SW480 (cell line): ENCODE measurements around the gene CRTC3.
"Not testable (repeated sequence)": the region's sequence is repeated elsewhere in the genome, so short reads cannot be mapped to it uniquely, and the experiment has no call there.

Experiments
- DNase-seq: peaks from one replicate; pipeline ENCODE4 v3.0.0-alpha.2; 2016; ENCODE audit warnings: low spot score

CRTC3 gene

GRCh38 chr15:90677807-90678790 lies 148.4 kb downstream of the CRTC3 start:
- no peak for DNase-seq

GRCh38 chr15:90679959-90680358 lies 150.2 kb downstream of the CRTC3 start:
- no peak for DNase-seq

GRCh38 chr15:90680371-90680935 lies 150.7 kb downstream of the CRTC3 start:
- DNase-seq = no peak

- DNase-seq = no peak
Observed at GRCh38 chr15:90681056-90681455, 151.3 kb downstream of the CRTC3 start.

- no peak for DNase-seq
Observed at GRCh38 chr15:90681480-90681879, 151.8 kb downstream of the CRTC3 start.

GRCh38 chr15:90683371-90683770 lies 153.6 kb downstream of the CRTC3 start:
- no peak for DNase-seq

- DNase-seq = no peak
Observed at GRCh38 chr15:90683876-90684275, 154.2 kb downstream of the CRTC3 start.

GRCh38 chr15:90684281-90684680 lies 154.6 kb downstream of the CRTC3 start:
- DNase-seq = no peak

- no peak for DNase-seq
Observed at GRCh38 chr15:90685591-90686434, 156.1 kb downstream of the CRTC3 start.

GRCh38 chr15:90686435-90687218 lies 156.9 kb downstream of the CRTC3 start:
- DNase-seq = no peak

- not testable (repeated sequence) for DNase-seq
Observed at GRCh38 chr15:90689326-90689961, 159.7 kb downstream of the CRTC3 start.

- DNase-seq = no peak
Observed at GRCh38 chr15:90690585-90690984, 160.9 kb downstream of the CRTC3 start.

- no peak for DNase-seq
Observed at GRCh38 chr15:90691369-90691768, 161.6 kb downstream of the CRTC3 start.

- no peak for DNase-seq
Observed at GRCh38 chr15:90691982-90692773, 162.5 kb downstream of the CRTC3 start.
